Endodermal cell (in vitro differentiated cells): ENCODE results near the gene EIF1AY. TPM values are rescaled to one million over a fixed set of nuclear protein-coding genes. Genes with fewer than 3 reads are reported as not detected.

Source experiments
- DNase-seq: peaks from one replicate; pipeline ENCODE4 v3.0.0-alpha.2; 2017
- H3K27ac ChIP-seq: 2 replicates; pipeline ENCODE4 v1.5.1; 2013; ENCODE audit warnings: mild to moderate bottlenecking, low read depth, low read length, moderate library complexity
- H3K27me3 ChIP-seq: 2 replicates; pipeline ENCODE4 v1.6.1; 2013; ENCODE audit warnings: mild to moderate bottlenecking, low read length, moderate library complexity; ENCODE audit not compliant: insufficient read depth, control insufficient read depth, poor library complexity, severe bottlenecking
- H3K36me3 ChIP-seq: 2 replicates; pipeline ENCODE4 v1.7.0; 2013; ENCODE audit warnings: mild to moderate bottlenecking, low read length, moderate library complexity; ENCODE audit not compliant: control insufficient read depth, insufficient read depth
- H3K4me1 ChIP-seq: one replicate; pipeline ENCODE4 v1.7.0; 2013; ENCODE audit warnings: low read length; ENCODE audit not compliant: control insufficient read depth, insufficient read depth
- H3K4me3 ChIP-seq: 2 replicates; pipeline ENCODE4 v1.5.1; 2013; ENCODE audit warnings: mild to moderate bottlenecking, low read length, moderate library complexity
- H3K9ac ChIP-seq: 2 replicates; pipeline ENCODE4 v1.6.1; 2013; ENCODE audit warnings: mild to moderate bottlenecking, low read length, moderate library complexity; ENCODE audit not compliant: poor library complexity, severe bottlenecking; ENCODE audit errors: extremely low read depth
- H3K9me3 ChIP-seq: 2 replicates; pipeline ENCODE4 v1.6.1; 2013; ENCODE audit warnings: mild to moderate bottlenecking, low read length, moderate library complexity; ENCODE audit not compliant: control insufficient read depth
- H3K27ac Mint-ChIP-seq: 2 replicates; pipeline ENCODE4 v1.8.0; 2020; ENCODE audit warnings: mixed read lengths
- H3K27me3 Mint-ChIP-seq: 2 replicates; pipeline ENCODE4 v1.8.0; 2021; ENCODE audit warnings: mild to moderate bottlenecking, mixed read lengths; ENCODE audit not compliant: insufficient read depth
- H3K36me3 Mint-ChIP-seq: 2 replicates; pipeline ENCODE4 v1.8.0; 2020; ENCODE audit warnings: low read depth, mixed read lengths
- H3K4me1 Mint-ChIP-seq: 2 replicates; pipeline ENCODE4 v1.8.0; 2020; ENCODE audit warnings: mixed read lengths
- H3K4me3 Mint-ChIP-seq: 2 replicates; pipeline ENCODE4 v1.8.0; 2020; ENCODE audit warnings: mild to moderate bottlenecking, moderate library complexity, mixed read lengths
- H3K9me3 Mint-ChIP-seq: 2 replicates; pipeline ENCODE4 v1.8.0; 2020; ENCODE audit warnings: mild to moderate bottlenecking, mixed read lengths
- WGBS, 2 experiments: methylation state at CpG; one replicate each; pipeline versions ENCODE4 v1.1.5 to v1.1.7; 2013; ENCODE audit warnings: missing lambda C conversion rate in 2 of 2, mixed read lengths in 1 of 2; ENCODE audit not compliant: insufficient coverage in 1 of 2, insufficient read length in 1 of 2; 5-methylcytosine and 5-hydroxymethylcytosine counted together
- long read RNA-seq, 4 experiments: library from polyadenylated mRNA in 2 of 4; library from RNA in 1 of 4; library from capped mRNA in 1 of 4; stranded (forward) in 3 of 4; unstranded in 1 of 4; transcript quantifications; one replicate each; pipeline ENCODE4 v2.0.0, GENCODE V29; 2020 to 2021; ENCODE audit warnings: inconsistent platforms in 1 of 4
- polyA plus RNA-seq, 2 experiments: library from polyadenylated mRNA; stranded (reverse); fragments of 50-300 nt; gene quantifications; one replicate each; pipeline ENCODE4 v1.2.3, GENCODE V29; 2013
- total RNA-seq, 2 donors: library from RNA; stranded (reverse); fragmentation: NEBNext Ultra II Directional in 1 of 2; extraction: Animal tissue kit (Norgen Biotek cat#: 25700) in 1 of 2; gene quantifications; 2 replicates in 1 of 2; 3 replicates in 1 of 2; pipeline ENCODE4 v1.2.1, GENCODE V29; 2021
- TF ChIP-seq, protein P1 (sequence below): fragments of 200-600 bp; sonication (generic); conservative IDR thresholded peaks from 2 replicates; pipeline ENCODE4 v1.5.0; 2021; ENCODE audit warnings: antibody characterized with exemption, mild to moderate bottlenecking

The EIF1AY gene, protein sequence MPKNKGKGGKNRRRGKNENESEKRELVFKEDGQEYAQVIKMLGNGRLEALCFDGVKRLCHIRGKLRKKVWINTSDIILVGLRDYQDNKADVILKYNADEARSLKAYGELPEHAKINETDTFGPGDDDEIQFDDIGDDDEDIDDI
- 10 to 100 TPM in 1 of 2 donors, not detected in 1; 46.3 TPM for total RNA-seq
- polyA plus RNA-seq (2013, experiment 1 of 2), result 33.6 TPM
- polyA plus RNA-seq (2013, experiment 2 of 2), result 36.1 TPM
- long read RNA-seq, experiment 1, transcript EIF1AY-201 (7 exons, 1,390 nt), result major isoform, 15 of 26 reads
- long read RNA-seq, experiment 1, partial matches to known transcripts, result 6 of 26 reads
- long read RNA-seq, experiment 1, other reads (novel, unspliced or antisense), result 2 of 26 reads
- long read RNA-seq, experiment 2, transcript EIF1AY-201 (7 exons, 1,390 nt), result major isoform, 27 of 31 reads
- long read RNA-seq, experiment 2, partial matches to known transcripts, result 2 of 31 reads
- long read RNA-seq, experiment 2, other reads (novel, unspliced or antisense), result 2 of 31 reads
- long read RNA-seq, experiment 3, result 0 reads
- long read RNA-seq, experiment 4, transcript EIF1AY-201 (7 exons, 1,390 nt), result major isoform, 184 of 203 reads
- long read RNA-seq, experiment 4, partial matches to known transcripts, result 13 of 203 reads
- long read RNA-seq, experiment 4, other reads (novel, unspliced or antisense), result 4 of 203 reads

GRCh38 chrY:20575531-20576121 lies at the start of gene EIF1AY:
Gene EIF1AY (plus strand): TSS chrY:20575776. CDS start chrY:20575872, 96 bp downstream.
- TF ChIP-seq, protein P1, sequence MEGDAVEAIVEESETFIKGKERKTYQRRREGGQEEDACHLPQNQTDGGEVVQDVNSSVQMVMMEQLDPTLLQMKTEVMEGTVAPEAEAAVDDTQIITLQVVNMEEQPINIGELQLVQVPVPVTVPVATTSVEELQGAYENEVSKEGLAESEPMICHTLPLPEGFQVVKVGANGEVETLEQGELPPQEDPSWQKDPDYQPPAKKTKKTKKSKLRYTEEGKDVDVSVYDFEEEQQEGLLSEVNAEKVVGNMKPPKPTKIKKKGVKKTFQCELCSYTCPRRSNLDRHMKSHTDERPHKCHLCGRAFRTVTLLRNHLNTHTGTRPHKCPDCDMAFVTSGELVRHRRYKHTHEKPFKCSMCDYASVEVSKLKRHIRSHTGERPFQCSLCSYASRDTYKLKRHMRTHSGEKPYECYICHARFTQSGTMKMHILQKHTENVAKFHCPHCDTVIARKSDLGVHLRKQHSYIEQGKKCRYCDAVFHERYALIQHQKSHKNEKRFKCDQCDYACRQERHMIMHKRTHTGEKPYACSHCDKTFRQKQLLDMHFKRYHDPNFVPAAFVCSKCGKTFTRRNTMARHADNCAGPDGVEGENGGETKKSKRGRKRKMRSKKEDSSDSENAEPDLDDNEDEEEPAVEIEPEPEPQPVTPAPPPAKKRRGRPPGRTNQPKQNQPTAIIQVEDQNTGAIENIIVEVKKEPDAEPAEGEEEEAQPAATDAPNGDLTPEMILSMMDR, result no peak
- Histone ChIP-seq H3K4me1 (no peaks in the 10 kb centered on the region), H3K36me3 (no peaks in the 10 kb centered on the region), H3K4me3 (peak within 1 kb of the TSS; percentile 95), H3K27me3 (no peaks in the 10 kb centered on the region), H3K9me3 (no peaks in the 10 kb centered on the region), H3K9ac (peak within 1 kb of the TSS; percentile 82), H3K27ac (peak within 1 kb of the TSS; percentile 88)
- no peaks in the 10 kb centered on the region for H3K27me3 Mint-ChIP-seq
- DNase-seq, result no peak
- no peaks in the 10 kb centered on the region for H3K9me3 Mint-ChIP-seq
- 0% methylated on average over 31 of the region's 31 CpGs; no CpG with 5 or more reads in 1 of the 2 experiments for WGBS, 2 experiments
- H3K27ac Mint-ChIP-seq, result no peak within 1 kb of the TSS
- no peaks in the 10 kb centered on the region for H3K4me1 Mint-ChIP-seq
- no peaks in the 10 kb centered on the region for H3K36me3 Mint-ChIP-seq
- H3K4me3 Mint-ChIP-seq, result no peak within 1 kb of the TSS

- Histone ChIP-seq H3K9ac (no peak overlapping the region), H3K4me1 (no peaks in the 10 kb centered on the region), H3K9me3 (peaks cover 5% of the 10 kb centered on the region), H3K27me3 (no peaks in the 10 kb centered on the region), H3K4me3 (no peak overlapping the region), H3K27ac (no peak overlapping the region), H3K36me3 (no peaks in the 10 kb centered on the region)
- 84% methylated on average over 6 of the region's 6 CpGs; no CpG with 5 or more reads in 1 of the 2 experiments for WGBS, 2 experiments
- no peak for DNase-seq
- H3K4me1 Mint-ChIP-seq, result no peaks in the 10 kb centered on the region
- no peaks in the 10 kb centered on the region for H3K36me3 Mint-ChIP-seq
- no peaks in the 10 kb centered on the region for H3K27me3 Mint-ChIP-seq
- H3K9me3 Mint-ChIP-seq, result no peaks in the 10 kb centered on the region
- TF ChIP-seq, protein P1, result no peak
- no peak overlapping the region for H3K27ac Mint-ChIP-seq
- H3K4me3 Mint-ChIP-seq, result no peak overlapping the region
Measured at GRCh38 chrY:20528435-20528834, 47.1 kb upstream of the EIF1AY start.

- Histone ChIP-seq H3K27ac (no peak overlapping the region), H3K27me3 (no peaks in the 10 kb centered on the region), H3K36me3 (no peaks in the 10 kb centered on the region), H3K4me1 (no peaks in the 10 kb centered on the region), H3K4me3 (no peak overlapping the region), H3K9ac (no peak overlapping the region), H3K9me3 (peaks cover 13% of the 10 kb centered on the region)
- no peak for DNase-seq
- Mint-ChIP-seq H3K36me3 (no peaks in the 10 kb centered on the region), H3K4me1 (no peaks in the 10 kb centered on the region), H3K9me3 (no peaks in the 10 kb centered on the region), H3K27ac (no peak overlapping the region), H3K27me3 (no peaks in the 10 kb centered on the region), H3K4me3 (no peak overlapping the region)
- TF ChIP-seq, protein P1, result no peak
- 67% methylated on average over 1 of the region's 1 CpG; no CpG with 5 or more reads in 1 of the 2 experiments for WGBS, 2 experiments
Measured at GRCh38 chrY:20538186-20538585, 37.4 kb upstream of the EIF1AY start.
